SK-N-MC (cell line): ENCODE measurements around the gene DUS2.

Experiments used
- DNase-seq: peaks from one replicate; pipeline ENCODE4 v3.0.0-alpha.2; 2011; ENCODE audit warnings: low read depth, low spot score
- H3K27ac ChIP-seq: fragments of 200-600 bp; sonication (generic); 2 replicates; pipeline ENCODE4 v1.5.1; 2016; ENCODE audit warnings: mixed run types
- H3K36me3 ChIP-seq: fragments of 200-600 bp; sonication (generic); 2 replicates; pipeline ENCODE4 v1.6.1; 2017; ENCODE audit warnings: antibody characterized with exemption, low read length, mixed read lengths; ENCODE audit not compliant: insufficient read depth
- H3K4me3 ChIP-seq: fragments of 200-600 bp; sonication (generic); 2 replicates; pipeline ENCODE4 v1.5.1; 2016
- H3K9ac ChIP-seq: fragments of 200-600 bp; sonication (generic); 2 replicates; pipeline ENCODE4 v1.8.0; 2017; ENCODE audit warnings: mixed run types, mixed read lengths; ENCODE audit not compliant: insufficient read length
- H3K9me3 ChIP-seq: fragments of 200-600 bp; sonication (generic); 2 replicates; pipeline ENCODE4 v1.6.1; 2017; ENCODE audit warnings: low read depth, mild to moderate bottlenecking, antibody characterized with exemption, low read length, moderate library complexity, mixed read lengths
- EZH2 ChIP-seq: fragments of 200-600 bp; sonication (generic); IDR thresholded peaks from one replicate; pipeline ENCODE4 v1.6.1; 2017; ENCODE audit warnings: antibody characterized with exemption
- FOXP2 ChIP-seq: optimal IDR thresholded peaks from 2 replicates; pipeline ENCODE3; 2011; ENCODE audit warnings: mild to moderate bottlenecking, moderate library complexity; ENCODE audit not compliant: insufficient read depth; ENCODE audit errors: extremely low read length, control extremely low read depth
- POLR2AphosphoS5 ChIP-seq: IDR thresholded peaks from 2 replicates; pipeline ENCODE4 v1.6.1; 2012; ENCODE audit warnings: mild to moderate bottlenecking, low read depth, low read length, borderline replicate concordance

Gene DUS2

GRCh38 chr16:68022728-68023537 is at the start of gene DUS2, which contains the start of gene DDX28:
DUS2 (plus strand) TSS chr16:68023284; CDS start chr16:68038024, 14,740 bp downstream.
DDX28 (minus strand) TSS chr16:68023232; CDS start chr16:68023202, 30 bp downstream.
- peak within 1 kb of the TSS; percentile 95 for H3K9ac ChIP-seq
- peak within 1 kb of the TSS; percentile 87 for H3K4me3 ChIP-seq
- TF ChIP-seq EZH2 (no peak), POLR2AphosphoS5 (peak; percentile 85), FOXP2 (no peak)
- H3K27ac ChIP-seq: peak within 1 kb of the TSS; percentile 60; the same call in 1 of the 2 replicates
- DNase-seq: peak; percentile 59
- no peaks in the 10 kb centered on the region; the same call in 1 of the 2 replicates for H3K36me3 ChIP-seq
- no peaks in the 10 kb centered on the region for H3K9me3 ChIP-seq

- no peak for DNase-seq
- H3K4me3 ChIP-seq: no peak overlapping the region
- no peak overlapping the region for H3K27ac ChIP-seq
- no peak overlapping the region for H3K9ac ChIP-seq
- H3K9me3 ChIP-seq: no peaks in the 10 kb centered on the region
- TF ChIP-seq POLR2AphosphoS5 (no peak), EZH2 (no peak), FOXP2 (no peak)
- H3K36me3 ChIP-seq: no peaks in the 10 kb centered on the region
Measured at GRCh38 chr16:67975321-67976105, 47.6 kb upstream of the DUS2 start.

- Histone ChIP-seq H3K9ac (no peak overlapping the region), H3K4me3 (no peak overlapping the region)
- TF ChIP-seq FOXP2: no peak
- no peak for TF ChIP-seq EZH2
- TF ChIP-seq POLR2AphosphoS5: no peak
Measured at GRCh38 chr16:67976205-67976604, 46.9 kb upstream of the DUS2 start.

DNA sequence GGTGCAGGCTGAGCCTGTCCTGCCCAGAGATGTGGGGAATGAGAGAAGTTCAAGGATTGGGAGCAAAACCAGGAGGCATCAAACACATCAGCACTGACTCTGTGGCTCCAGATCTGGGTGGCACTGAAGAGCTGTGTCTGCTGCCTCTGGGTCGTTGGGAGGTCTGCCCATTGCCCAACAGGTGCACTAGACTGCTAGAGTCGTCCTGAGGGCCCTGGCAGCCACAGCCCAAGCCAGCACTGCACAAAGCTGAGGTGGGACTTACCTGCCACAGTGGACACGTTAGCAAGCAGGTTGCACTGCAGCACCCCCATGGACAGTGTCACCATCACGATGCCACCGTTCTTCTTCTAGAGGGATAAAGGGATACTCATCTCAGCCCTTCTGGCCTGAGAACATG is 46.1 kb upstream of the DUS2 start:
- Histone ChIP-seq H3K9ac (no peak overlapping the region), H3K36me3 (no peaks in the 10 kb centered on the region), H3K27ac (no peak overlapping the region), H3K9me3 (no peaks in the 10 kb centered on the region), H3K4me3 (no peak overlapping the region)
- no peak for TF ChIP-seq EZH2
- DNase-seq: no peak

More at GRCh38 chr16:67976205-67976604, 46.9 kb upstream of the DUS2 start:
- DNase-seq: no peak
- Histone ChIP-seq H3K27ac (no peak overlapping the region), H3K36me3 (no peaks in the 10 kb centered on the region), H3K9me3 (no peaks in the 10 kb centered on the region)

- no peak for DNase-seq
- no peak overlapping the region for H3K4me3 ChIP-seq
- H3K36me3 ChIP-seq: no peaks in the 10 kb centered on the region
- no peaks in the 10 kb centered on the region for H3K9me3 ChIP-seq
- no peak overlapping the region for H3K27ac ChIP-seq
- no peak overlapping the region for H3K9ac ChIP-seq
- TF ChIP-seq POLR2AphosphoS5 (no peak), EZH2 (no peak)
Measured at GRCh38 chr16:67977469-67978227, 45.4 kb upstream of the DUS2 start.

GRCh38 chr16:67979955-67980678 is 43.0 kb upstream of the DUS2 start, which contains the start of gene DPEP3:
DPEP3 (minus strand) TSS chr16:67980499; CDS start chr16:67980380, 119 bp downstream.
- Histone ChIP-seq H3K9me3 (no peaks in the 10 kb centered on the region), H3K4me3 (no peak within 1 kb of the TSS), H3K27ac (no peak within 1 kb of the TSS), H3K36me3 (no peaks in the 10 kb centered on the region), H3K9ac (no peak within 1 kb of the TSS)
- DNase-seq: no peak
- no peak for TF ChIP-seq POLR2AphosphoS5
- no peak for TF ChIP-seq EZH2
- no peak for TF ChIP-seq FOXP2

GRCh38 chr16:67982011-67982696 is 40.9 kb upstream of the DUS2 start:
- H3K4me3 ChIP-seq: no peak overlapping the region
- no peaks in the 10 kb centered on the region for H3K9me3 ChIP-seq
- H3K9ac ChIP-seq: no peak overlapping the region
- DNase-seq: no peak
- H3K27ac ChIP-seq: no peak overlapping the region
- H3K36me3 ChIP-seq: no peaks in the 10 kb centered on the region
- TF ChIP-seq EZH2 (no peak), FOXP2 (no peak), POLR2AphosphoS5 (no peak)
